Neural cell (in vitro differentiated cells): ENCODE results near the gene NXPH2.

Source experiments
- CTCF ChIP-seq: fragments of 450-650 bp; IDR thresholded peaks from 2 replicates; pipeline ENCODE4 v1.5.1; 2014; ENCODE audit warnings: antibody characterized with exemption, mild to moderate bottlenecking, moderate library complexity; ENCODE audit not compliant: poor library complexity, severe bottlenecking
- EZH2 ChIP-seq: fragments of 200-600, 300-800 bp; shearing (Covaris generic), sonication (generic); IDR thresholded peaks from 2 replicates; pipeline ENCODE4 v1.6.1; 2014; ENCODE audit warnings: antibody characterized with exemption, low read length, borderline replicate concordance, mild to moderate bottlenecking; ENCODE audit not compliant: insufficient read depth, poor library complexity, severe bottlenecking

- TF ChIP-seq CTCF (no peak), EZH2 (no peak)
Measured at GRCh38 chr2:138724729-138725459, 55.3 kb downstream of the NXPH2 start.
